ENCODE results near the gene ZNF385B. TPM values are rescaled to one million over a fixed set of nuclear protein-coding genes. Genes with fewer than 3 reads are reported as not detected.

The ZNF385B gene
- total and polyA plus RNA-seq, 9 of the 15 experiments (the other 6 are each of a cell fraction or from before 2014, with no cell fraction given): 0.50 TPM; not detected in 8

DNA sequence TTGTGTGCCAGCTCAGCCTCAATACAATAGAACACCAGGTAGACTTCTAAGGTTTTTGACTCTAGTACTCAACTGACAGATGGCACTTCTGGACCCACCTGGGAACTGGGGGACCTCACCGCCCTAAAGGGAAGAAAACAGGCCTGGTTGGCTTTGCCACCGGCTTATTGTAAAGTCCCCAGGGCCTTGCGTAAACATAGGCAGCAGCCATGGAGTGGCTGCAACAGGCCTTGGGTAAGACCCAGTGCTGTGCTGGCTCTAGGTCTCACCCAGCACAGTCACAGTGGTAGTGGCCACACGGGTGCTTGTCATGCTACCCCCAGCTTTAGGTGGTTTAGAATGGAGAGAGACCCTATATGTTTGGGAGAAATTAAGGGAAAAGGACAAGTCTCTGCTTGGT, 366.1 kb downstream of the ZNF385B start:
- no peak for DNase-seq (ENCODE audit: extremely low read depth in 1 of 4, low spot score in 3 of 4)
- no peaks in the 10 kb centered on the region for H3K4me1 ChIP-seq (replicated peaks in 1 of 2; ENCODE audit: control insufficient read depth in 2 of 2, insufficient read depth in 2 of 2, low read length in 2 of 2)
- no peak for TF ChIP-seq THRAP3 (IDR thresholded peaks at IDR 0.05; ENCODE audit: borderline replicate concordance)
- TF ChIP-seq ZNF707 (CRISPR knock-in tag; conservative IDR thresholded peaks at IDR 0.05): no peak
- TF ChIP-seq NRF1 (conservative IDR thresholded peaks at IDR 0.05 in 1 of 2, IDR thresholded peaks at IDR 0.05 in 1 of 2): no peak
- no peak overlapping the region for H3K4me2 ChIP-seq (ENCODE audit: insufficient read depth, low read length)
- no peaks in the 10 kb centered on the region for H3K36me3 ChIP-seq (ENCODE audit: control insufficient read depth, insufficient read depth, low read length)
- WGBS (ENCODE audit: insufficient coverage, low coverage, missing lambda C conversion rate): 1% methylated on average over 4 of the region's 4 CpGs
- H3K9me1 ChIP-seq (ENCODE audit: control insufficient read depth, insufficient read depth, low read length): no peaks in the 10 kb centered on the region
- H4K20me1 ChIP-seq (replicated peaks; ENCODE audit: control insufficient read depth, insufficient read depth, low read length): no peaks in the 10 kb centered on the region
- H3K9me3 ChIP-seq (replicated peaks; ENCODE audit: control insufficient read depth, insufficient read depth, low read depth, low read length): peaks cover 4% of the 10 kb centered on the region
- no peak overlapping the region for H2AFZ ChIP-seq (ENCODE audit: low read depth, low read length)
- ATAC-seq: no peak
- FAIRE-seq: no peak
- in situ Hi-C loops (cut with MboI): no loop called here
- CTCF ChIA-PET (ENCODE audit: low intra/inter-chr PET ratio): no interaction called here
- BruUV-seq (replicated peaks): no TSS peak
- H3K27ac ChIP-seq (ENCODE audit: extremely low read depth, low read depth, low read length): no peak overlapping the region
- POLR2A ChIA-PET: no interaction called here
- H3K4me3 ChIP-seq: no peak overlapping the region
- intact Hi-C loops (cut with micrococcal nuclease): no loop called here
- no peaks in the 10 kb centered on the region for H3K27me3 ChIP-seq (ENCODE audit: control insufficient read depth in 2 of 2, insufficient read depth in 2 of 2, low read length in 2 of 2)
- no peaks in the 10 kb centered on the region for H3K79me2 ChIP-seq (ENCODE audit: control insufficient read depth, insufficient read depth, low read length)
- no peak overlapping the region for H3K9ac ChIP-seq (ENCODE audit: insufficient read depth in 1 of 2, low read depth in 2 of 2, low read length in 2 of 2)

DNA sequence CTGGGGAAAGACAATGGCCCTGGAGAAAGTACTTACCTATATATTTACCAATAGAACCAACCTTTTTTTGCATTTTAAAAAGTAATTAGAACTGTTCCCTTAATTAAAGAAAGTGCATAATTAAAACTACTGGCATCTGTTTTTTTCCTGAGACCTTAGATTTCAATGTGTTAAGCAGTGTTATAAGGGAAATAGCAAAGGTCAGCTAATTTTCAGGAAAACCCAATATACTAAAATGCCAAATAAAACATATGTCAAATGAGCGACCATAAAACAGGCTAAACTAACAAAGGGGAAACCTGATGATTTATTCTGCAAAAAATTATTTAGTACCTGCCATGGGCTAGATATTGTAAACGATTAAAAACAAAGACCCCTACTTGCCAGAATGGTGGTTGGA, 372.8 kb downstream of the ZNF385B start:
- Histone ChIP-seq H4K20me1 (replicated peaks; ENCODE audit: control insufficient read depth, insufficient read depth, low read length) (no peaks in the 10 kb centered on the region), H3K27ac (ENCODE audit: extremely low read depth, low read depth, low read length) (no peak overlapping the region), H3K9me3 (replicated peaks; ENCODE audit: control insufficient read depth, insufficient read depth, low read depth, low read length) (peaks cover 4% of the 10 kb centered on the region), H3K4me3 (no peak overlapping the region), H3K9ac (ENCODE audit: insufficient read depth in 1 of 2, low read depth in 2 of 2, low read length in 2 of 2) (no peak overlapping the region), H3K27me3 (ENCODE audit: control insufficient read depth in 2 of 2, insufficient read depth in 2 of 2, low read length in 2 of 2) (no peaks in the 10 kb centered on the region), H3K4me1 (replicated peaks in 1 of 2; ENCODE audit: control insufficient read depth in 2 of 2, insufficient read depth in 2 of 2, low read length in 2 of 2) (no peaks in the 10 kb centered on the region), H2AFZ (ENCODE audit: low read depth, low read length) (no peak overlapping the region), H3K9me1 (ENCODE audit: control insufficient read depth, insufficient read depth, low read length) (no peaks in the 10 kb centered on the region), H3K4me2 (ENCODE audit: insufficient read depth, low read length) (no peak overlapping the region), H3K79me2 (ENCODE audit: control insufficient read depth, insufficient read depth, low read length) (no peaks in the 10 kb centered on the region), H3K36me3 (ENCODE audit: control insufficient read depth, insufficient read depth, low read length) (no peaks in the 10 kb centered on the region)
- BruUV-seq (replicated peaks): no TSS peak
- 0 out of 2 replicates have a peak, but pooled peaks have one; percentile 5 for TF ChIP-seq C11orf30 (IDR thresholded peaks at IDR 0.05; ENCODE audit: low read depth)
- no peak for TF ChIP-seq JUN (IDR thresholded peaks at IDR 0.05; ENCODE audit: borderline replicate concordance, low read depth, low read length)
- TF ChIP-seq JUN (CRISPR knock-in tag; IDR thresholded peaks at IDR 0.05; ENCODE audit: borderline replicate concordance): no peak
- peak; percentile 17; the same call in 1 of the 2 replicates for TF ChIP-seq ZNF316 (IDR thresholded peaks at IDR 0.05)
- no peak for TF ChIP-seq ZNF79 (CRISPR knock-in tag; IDR thresholded peaks at IDR 0.05; ENCODE audit: low read depth)
- peak; percentile 54 for TF ChIP-seq MAFF (IDR thresholded peaks at IDR 0.05; ENCODE audit: low read length)
- TF ChIP-seq MAFK (IDR thresholded peaks at IDR 0.05; ENCODE audit: low read length): 0 out of 2 replicates have a peak, but pooled peaks have one; percentile 30
- 0% methylated on average over 2 of the region's 2 CpGs for WGBS (ENCODE audit: insufficient coverage, low coverage, missing lambda C conversion rate)
- ChIA-PET POLR2A (no interaction called here), CTCF (ENCODE audit: low intra/inter-chr PET ratio) (no interaction called here)
- no peak for DNase-seq (ENCODE audit: extremely low read depth in 1 of 4, low spot score in 3 of 4)
- no peak for FAIRE-seq
- intact Hi-C loops (cut with micrococcal nuclease): no loop called here
- in situ Hi-C loops (cut with MboI): no loop called here
- no peak for ATAC-seq
